OCI-LY3 (cell line): ENCODE results near the gene SPINK4.

Experiments
- EZH2phosphoT487 ChIP-seq: fragments of 200-600 bp; shearing (Covaris generic); IDR thresholded peaks from 2 replicates; pipeline ENCODE4 v1.6.1; 2018; ENCODE audit warnings: antibody characterized with exemption, mixed run types, low read depth
- TF ChIP-seq, protein P1 (sequence below): fragments of 200-600, 300-600 bp; sonication (generic); IDR thresholded peaks from 2 replicates; pipeline ENCODE4 v1.5.1; 2014; ENCODE audit warnings: antibody characterized with exemption, low read length, low read depth

DNA sequence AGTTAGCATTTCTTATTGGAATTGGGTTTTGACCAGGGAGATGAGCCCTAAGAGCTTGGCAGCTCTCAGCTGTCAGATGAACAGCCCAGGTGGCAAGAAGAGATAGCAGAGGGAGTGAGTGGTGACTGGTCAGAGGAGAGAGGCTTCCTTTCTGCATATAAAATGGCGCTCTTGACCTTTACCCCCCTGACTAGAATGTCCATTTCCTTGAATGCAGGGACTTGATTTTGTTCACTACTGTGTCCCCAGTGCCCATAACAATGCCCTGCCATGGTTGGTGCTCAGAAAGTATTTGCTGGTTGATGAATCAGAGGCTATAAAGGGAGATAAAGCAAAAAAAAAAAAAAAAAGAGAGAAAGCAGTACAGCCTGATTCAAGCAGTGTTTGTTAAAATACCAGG is 32.1 kb downstream of the SPINK4 start:
- TF ChIP-seq EZH2phosphoT487: no peak
- TF ChIP-seq, protein P1, sequence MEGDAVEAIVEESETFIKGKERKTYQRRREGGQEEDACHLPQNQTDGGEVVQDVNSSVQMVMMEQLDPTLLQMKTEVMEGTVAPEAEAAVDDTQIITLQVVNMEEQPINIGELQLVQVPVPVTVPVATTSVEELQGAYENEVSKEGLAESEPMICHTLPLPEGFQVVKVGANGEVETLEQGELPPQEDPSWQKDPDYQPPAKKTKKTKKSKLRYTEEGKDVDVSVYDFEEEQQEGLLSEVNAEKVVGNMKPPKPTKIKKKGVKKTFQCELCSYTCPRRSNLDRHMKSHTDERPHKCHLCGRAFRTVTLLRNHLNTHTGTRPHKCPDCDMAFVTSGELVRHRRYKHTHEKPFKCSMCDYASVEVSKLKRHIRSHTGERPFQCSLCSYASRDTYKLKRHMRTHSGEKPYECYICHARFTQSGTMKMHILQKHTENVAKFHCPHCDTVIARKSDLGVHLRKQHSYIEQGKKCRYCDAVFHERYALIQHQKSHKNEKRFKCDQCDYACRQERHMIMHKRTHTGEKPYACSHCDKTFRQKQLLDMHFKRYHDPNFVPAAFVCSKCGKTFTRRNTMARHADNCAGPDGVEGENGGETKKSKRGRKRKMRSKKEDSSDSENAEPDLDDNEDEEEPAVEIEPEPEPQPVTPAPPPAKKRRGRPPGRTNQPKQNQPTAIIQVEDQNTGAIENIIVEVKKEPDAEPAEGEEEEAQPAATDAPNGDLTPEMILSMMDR: no peak
